Ovary (tissue), 9 donors: ENCODE measurements around the gene TRIM10. TPM values are rescaled to one million over a fixed set of nuclear protein-coding genes. Genes with fewer than 3 reads are reported as not detected.
"Not testable (repeated sequence)": the region's sequence is repeated elsewhere in the genome, so short reads cannot be mapped to it uniquely, and the experiment has no call there.

ENCODE experiments used
- DNase-seq, 5 donors: peaks; one replicate each; pipeline ENCODE4 v3.0.0-alpha.2; 2019 to 2020
- H3K27ac ChIP-seq, 2 donors: fragments of 200-600 bp; one replicate each; pipeline versions ENCODE4 v1.5.1 to v1.8.0; 2019 to 2022
- H3K27me3 ChIP-seq: fragments of 200-600 bp; one replicate; pipeline ENCODE4 v1.8.0; 2022
- H3K36me3 ChIP-seq: fragments of 200-600 bp; sonication (generic); one replicate; pipeline ENCODE4 v1.5.1; 2019
- H3K4me1 ChIP-seq: one replicate; pipeline ENCODE4 v1.8.1; 2013; ENCODE audit warnings: mild to moderate bottlenecking, moderate library complexity; ENCODE audit not compliant: insufficient read depth
- H3K4me3 ChIP-seq: fragments of 200-600 bp; sonication (generic); one replicate; pipeline ENCODE4 v1.5.1; 2017
- H3K9me3 ChIP-seq, 2 donors: fragments of 200-600 bp in 1 of 2; sonication (generic) in 1 of 2; one replicate each; pipeline versions ENCODE4 v1.5.1 to v1.8.1; 2013 to 2019; ENCODE audit warnings: mild to moderate bottlenecking in 1 of 2, moderate library complexity in 1 of 2
- EP300 ChIP-seq: sonication (generic); formaldehyde crosslinking; IDR thresholded peaks from one replicate; pipeline ENCODE4 v1.6.1; 2017; ENCODE audit warnings: antibody characterized with exemption
- POLR2A ChIP-seq: fragments of 450-650 bp; IDR thresholded peaks from one replicate; pipeline ENCODE4 v1.6.1; 2017; ENCODE audit warnings: antibody characterized with exemption, mild to moderate bottlenecking, moderate library complexity
- WGBS, 3 donors: extraction: QIAGEN DNeasy Blood & Tissue Kit in 1 of 3; methylation state at CpG; one replicate each; pipeline versions ENCODE4 v1.1.5 to v1.1.7; 2013 to 2017; 5-methylcytosine and 5-hydroxymethylcytosine counted together
- intact Hi-C, 4 donors: fragments of 100-400 bp; cut with DNase I; formaldehyde crosslinking; loops; one replicate each; pipeline versions ENCODE4 v1.11.0 to v1.15.1; 2022 to 2023
- polyA plus RNA-seq, 2 donors: library from polyadenylated mRNA; stranded (reverse); fragments of 200-250 nt in 1 of 2; fragments of 350-450 nt in 1 of 2; fragmentation: Illumina TruSeq in 1 of 2; extraction: RNeasy Lipid Tissue Mini Kit (QIAGEN cat#74804) in 1 of 2; gene quantifications; one replicate each; pipeline ENCODE4 v1.2.3, GENCODE V29; 2013 to 2014
- total RNA-seq, 7 donors: library from RNA; depleted of rRNA in 2 of 7; stranded (reverse); fragments of >200 nt in 2 of 7; fragmentation: NEBNext Ultra II Directional in 3 of 7; extraction: Animal tissue kit (Norgen Biotek cat#: 25700) in 3 of 7; gene quantifications; one replicate each; pipeline versions ENCODE4 v1.1.0 to v1.2.4, GENCODE V29; 2016 to 2023
- TF ChIP-seq, protein P1 (sequence below), 3 donors: fragments of 450-650 bp in 2 of 3; fragments of 200-600 bp in 1 of 3; IDR thresholded peaks; one replicate each; pipeline versions ENCODE4 v1.5.1 to v1.8.0; 2016 to 2022; ENCODE audit warnings: antibody characterized with exemption in 3 of 3, mild to moderate bottlenecking in 1 of 3
- donor health status: DM: no; HTN: no; CAD: no; lungs with moderate emphysema.
- donor health status: DM: no; HTN: no; CAD: no.
- donor health status: Bipolar disorder and iron deficiency.
- donor health status: DM: yes; HTN: yes; CAD: no.
- donor health status: DM: no; HTN: no; CAD: no.
- donor health status: DM: yes; HTN: yes; CAD: no.

The TRIM10 gene
- total and polyA plus RNA-seq, 9 donors: 0.10 TPM; not detected in 8

DNA sequence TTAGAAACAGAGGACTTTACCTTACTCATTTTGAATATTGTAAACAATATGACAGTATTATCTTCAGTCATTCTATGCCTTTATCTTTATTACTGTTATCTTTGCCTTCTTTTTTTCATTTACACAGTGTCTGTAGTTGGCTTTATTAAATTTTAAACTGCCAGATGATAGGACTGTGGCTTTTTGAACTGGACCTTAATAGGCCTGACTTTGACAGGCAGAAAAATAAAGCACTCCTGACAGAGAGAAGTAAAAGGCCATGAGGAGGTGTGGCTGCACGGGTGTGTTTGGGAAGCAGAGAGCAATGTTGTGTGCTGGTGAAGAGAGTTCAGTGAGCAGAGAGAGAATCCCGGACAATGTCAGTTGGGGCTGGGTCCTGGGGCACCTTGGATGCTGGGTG lies 17.2 kb downstream of the TRIM10 start:
- Histone ChIP-seq H3K9me3 (no peaks in the 10 kb centered on the region), H3K36me3 (no peaks in the 10 kb centered on the region), H3K27me3 (no peaks in the 10 kb centered on the region), H3K4me1 (no peaks in the 10 kb centered on the region), H3K27ac (no peak overlapping the region), H3K4me3 (no peak overlapping the region)
- intact Hi-C loops: no loop called here
- TF ChIP-seq POLR2A: no peak
- TF ChIP-seq EP300: no peak
- TF ChIP-seq, protein P1, sequence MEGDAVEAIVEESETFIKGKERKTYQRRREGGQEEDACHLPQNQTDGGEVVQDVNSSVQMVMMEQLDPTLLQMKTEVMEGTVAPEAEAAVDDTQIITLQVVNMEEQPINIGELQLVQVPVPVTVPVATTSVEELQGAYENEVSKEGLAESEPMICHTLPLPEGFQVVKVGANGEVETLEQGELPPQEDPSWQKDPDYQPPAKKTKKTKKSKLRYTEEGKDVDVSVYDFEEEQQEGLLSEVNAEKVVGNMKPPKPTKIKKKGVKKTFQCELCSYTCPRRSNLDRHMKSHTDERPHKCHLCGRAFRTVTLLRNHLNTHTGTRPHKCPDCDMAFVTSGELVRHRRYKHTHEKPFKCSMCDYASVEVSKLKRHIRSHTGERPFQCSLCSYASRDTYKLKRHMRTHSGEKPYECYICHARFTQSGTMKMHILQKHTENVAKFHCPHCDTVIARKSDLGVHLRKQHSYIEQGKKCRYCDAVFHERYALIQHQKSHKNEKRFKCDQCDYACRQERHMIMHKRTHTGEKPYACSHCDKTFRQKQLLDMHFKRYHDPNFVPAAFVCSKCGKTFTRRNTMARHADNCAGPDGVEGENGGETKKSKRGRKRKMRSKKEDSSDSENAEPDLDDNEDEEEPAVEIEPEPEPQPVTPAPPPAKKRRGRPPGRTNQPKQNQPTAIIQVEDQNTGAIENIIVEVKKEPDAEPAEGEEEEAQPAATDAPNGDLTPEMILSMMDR (IDR thresholded peaks at IDR 0.05): no peak
- no peak for DNase-seq
- WGBS, 3 donors: 43 to 53% (median 45%) methylated on average over 2 of the region's 2 CpGs

DNA sequence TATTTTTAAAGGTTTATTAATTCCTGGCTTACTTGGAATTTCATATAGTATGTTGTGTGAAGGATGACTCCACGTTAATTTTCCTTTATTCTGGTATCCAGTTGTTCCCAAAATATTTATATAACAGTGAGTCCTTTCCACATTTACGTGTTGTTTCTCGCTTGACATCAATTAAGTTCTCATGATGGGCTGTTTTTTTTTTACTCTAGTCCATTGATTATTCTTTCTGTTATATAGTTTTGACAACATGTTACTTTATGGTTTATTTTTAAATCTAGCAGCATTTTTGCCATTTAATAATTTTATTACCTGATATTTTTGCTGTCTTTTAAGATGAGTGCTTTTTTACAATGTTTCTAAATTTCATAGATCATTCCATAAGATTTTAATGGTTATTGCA lies 18.3 kb downstream of the TRIM10 start:
- WGBS, 3 donors: 53 to 64% (median 56%) methylated on average over 3 of the region's 3 CpGs

DNA sequence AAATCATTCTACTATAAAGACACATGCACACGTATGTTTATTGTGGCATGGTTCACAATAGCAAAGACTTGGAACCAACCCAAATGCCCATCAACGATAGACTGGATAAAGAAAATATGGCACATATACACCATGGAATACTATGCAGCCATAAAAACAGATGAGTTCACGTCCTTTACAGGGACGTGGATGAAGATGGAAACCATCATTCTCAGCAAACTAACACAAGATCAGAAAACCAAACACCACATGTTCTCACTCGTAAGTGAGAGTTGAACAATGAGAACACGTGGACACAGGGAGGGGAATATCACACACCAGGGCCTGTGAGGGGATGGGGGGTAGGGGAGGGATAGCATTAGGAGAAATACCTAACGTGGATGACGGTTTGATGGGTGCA lies 20.8 kb downstream of the TRIM10 start:
- H3K27me3 ChIP-seq, H3K36me3 ChIP-seq, H3K9me3 ChIP-seq, DNase-seq, H3K4me3 ChIP-seq, H3K27ac ChIP-seq, H3K4me1 ChIP-seq, intact Hi-C loops: not testable (repeated sequence)
- 82 to 85% (median 84%) methylated on average over 8 of the region's 8 CpGs for WGBS, 3 donors

More for the DNA sequence above, 18.3 kb downstream of the TRIM10 start:
- no peak for DNase-seq
- TF ChIP-seq, protein P1 (IDR thresholded peaks at IDR 0.05): no peak
- TF ChIP-seq EP300 (no peak), POLR2A (no peak)
- Histone ChIP-seq H3K4me1 (no peaks in the 10 kb centered on the region), H3K27ac (no peak overlapping the region), H3K36me3 (no peaks in the 10 kb centered on the region), H3K4me3 (no peak overlapping the region), H3K27me3 (no peaks in the 10 kb centered on the region), H3K9me3 (no peaks in the 10 kb centered on the region)
- intact Hi-C loops: no loop called here

DNA sequence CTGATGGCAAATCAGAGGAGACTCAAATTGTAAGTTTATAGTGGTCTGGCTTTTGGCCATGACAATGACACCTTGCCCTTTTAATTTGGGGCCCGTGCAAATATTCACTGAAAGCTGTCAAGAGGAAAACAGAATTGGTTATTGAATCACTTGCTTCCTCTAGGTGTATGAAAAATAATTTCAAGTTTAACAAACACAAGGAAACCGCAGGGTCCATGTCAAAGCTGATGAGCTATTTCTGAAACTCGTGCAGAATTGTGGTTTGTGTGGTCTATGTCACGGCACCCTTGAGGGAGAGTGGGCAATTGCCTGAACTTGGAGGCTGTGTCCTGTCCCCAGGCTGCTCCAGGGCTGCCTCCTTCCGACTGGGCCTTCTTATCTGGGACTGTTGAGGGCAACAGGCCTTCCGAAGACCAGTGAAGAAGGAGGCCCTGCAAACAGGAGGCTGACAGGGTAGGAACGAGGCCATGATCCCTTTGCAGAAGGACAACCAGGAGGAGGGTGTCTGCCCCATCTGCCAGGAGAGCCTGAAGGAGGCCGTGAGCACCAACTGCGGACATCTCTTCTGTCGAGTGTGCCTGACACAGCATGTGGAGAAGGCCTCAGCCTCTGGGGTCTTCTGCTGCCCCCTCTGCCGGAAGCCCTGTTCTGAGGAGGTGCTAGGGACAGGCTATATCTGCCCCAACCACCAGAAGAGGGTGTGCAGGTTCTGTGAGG lies 24.3 kb downstream of the TRIM10 start:
- H3K4me1 ChIP-seq: no peaks in the 10 kb centered on the region
- no peaks in the 10 kb centered on the region for H3K36me3 ChIP-seq
- no peak overlapping the region for H3K4me3 ChIP-seq
- WGBS, 3 donors: 72 to 77% (median 73%) methylated on average over 9 to 11 of the region's 11 CpGs
- H3K27me3 ChIP-seq: no peaks in the 10 kb centered on the region
- H3K9me3 ChIP-seq: no peaks in the 10 kb centered on the region
- H3K27ac ChIP-seq: no peak overlapping the region
- TF ChIP-seq POLR2A (no peak), EP300 (no peak)
- TF ChIP-seq, protein P1 (IDR thresholded peaks at IDR 0.05): no peak
- DNase-seq: no peak
- intact Hi-C loops: no loop called here

DNA sequence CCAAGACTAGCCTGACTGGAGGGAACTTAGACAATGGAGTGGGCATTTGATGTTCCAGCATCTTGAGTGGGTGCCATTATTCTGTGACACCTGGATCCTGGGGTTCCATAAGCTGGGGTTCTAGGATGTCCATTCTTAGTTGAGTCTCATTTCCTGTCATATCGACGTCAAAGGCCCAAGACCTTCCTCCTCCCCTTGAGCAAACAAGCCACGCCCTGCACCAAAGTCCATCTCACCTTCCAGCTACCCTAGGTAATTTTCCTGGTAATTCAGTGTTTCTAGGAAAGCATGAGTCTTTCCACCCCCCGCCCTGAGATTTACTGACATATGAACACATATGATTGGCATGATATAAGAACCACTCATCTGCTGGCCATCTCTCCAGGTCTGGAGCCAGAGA lies 25.3 kb downstream of the TRIM10 start, which contains the start of gene TRIM40:
Gene TRIM40 (plus strand): TSS at position 384 of the 400 bp plus-strand sequence. CDS start 897 bp downstream, outside the sequence.
- 76 to 84% (median 79%) methylated on average over 4 of the region's 4 CpGs for WGBS, 3 donors
- no peak for TF ChIP-seq POLR2A
- no peak for TF ChIP-seq EP300
- TF ChIP-seq, protein P1 (IDR thresholded peaks at IDR 0.05): no peak
- Histone ChIP-seq H3K9me3 (no peaks in the 10 kb centered on the region), H3K4me3 (no peak within 1 kb of the TSS), H3K36me3 (no peaks in the 10 kb centered on the region), H3K27me3 (no peaks in the 10 kb centered on the region), H3K27ac (no peak within 1 kb of the TSS), H3K4me1 (no peaks in the 10 kb centered on the region)
- no peak for DNase-seq
- intact Hi-C loops: no loop called here
